GM18507 (cell line): ENCODE results near the gene RTL3.
"Not testable (repeated sequence)": the region's sequence is repeated elsewhere in the genome, so short reads cannot be mapped to it uniquely, and the experiment has no call there.

ENCODE experiments used
- DNase-seq: peaks from one replicate; pipeline ENCODE4 v3.0.0; 2011; ENCODE audit warnings: low read depth; ENCODE audit not compliant: insufficient read length; ENCODE audit errors: extremely low spot score
- FAIRE-seq: peaks from 2 replicates; lab custom pipeline; 2011; peaks lifted over from hg19 to GRCh38; lab: Jason Lieb, UNC

RTL3 gene

GRCh38 chrX:78658845-78659744 is at the start of gene RTL3:
Gene RTL3, minus strand, starts transcription at chrX:78659328. Its CDS starts 908 bp downstream, at chrX:78658420.
- no peak for DNase-seq
- FAIRE-seq, result peak; percentile 63

- FAIRE-seq (no peak), DNase-seq (no peak)
Measured at GRCh38 chrX:78708816-78709215, 49.7 kb upstream of the RTL3 start.

GRCh38 chrX:78708262-78708661 is 49.1 kb upstream of the RTL3 start:
- DNase-seq, result no peak
- FAIRE-seq, result peak; percentile 45

- FAIRE-seq, result no peak
- no peak for DNase-seq
Measured at GRCh38 chrX:78706071-78706470, 46.9 kb upstream of the RTL3 start.

- FAIRE-seq (peak; percentile 50), DNase-seq (no peak)
Measured at GRCh38 chrX:78693536-78693935, 34.4 kb upstream of the RTL3 start.

GRCh38 chrX:78693012-78693411 is 33.9 kb upstream of the RTL3 start:
- DNase-seq, result no peak
- no peak for FAIRE-seq

GRCh38 chrX:78687586-78687985 is 28.5 kb upstream of the RTL3 start:
- peak; percentile 87 for FAIRE-seq

GRCh38 chrX:78673246-78673645 is 14.1 kb upstream of the RTL3 start:
- DNase-seq (no peak), FAIRE-seq (no peak)

More at GRCh38 chrX:78687586-78687985, 28.5 kb upstream of the RTL3 start:
- DNase-seq, result no peak

GRCh38 chrX:78665342-78665741 is 6.2 kb upstream of the RTL3 start:
- DNase-seq (no peak), FAIRE-seq (no peak)

- no peak for DNase-seq
- no peak for FAIRE-seq
Measured at GRCh38 chrX:78661836-78662235, 2.7 kb upstream of the RTL3 start.

GRCh38 chrX:78659955-78660354 is 827 bp upstream of the RTL3 start:
- DNase-seq, result no peak

GRCh38 chrX:78658414-78658813 is 714 bp downstream of the RTL3 start:
- FAIRE-seq, result no peak
- no peak for DNase-seq

More at GRCh38 chrX:78659955-78660354, 827 bp upstream of the RTL3 start:
- FAIRE-seq, result peak; percentile 76

GRCh38 chrX:78655642-78656041 is 3.5 kb downstream of the RTL3 start:
- no peak for FAIRE-seq
- no peak for DNase-seq

- FAIRE-seq (peak; percentile 97), DNase-seq (no peak)
Measured at GRCh38 chrX:78653118-78653822, 5.9 kb downstream of the RTL3 start.

- DNase-seq (no peak), FAIRE-seq (peak; percentile 95)
Measured at GRCh38 chrX:78650906-78651437, 8.2 kb downstream of the RTL3 start.

GRCh38 chrX:78643874-78644273 is 15.3 kb downstream of the RTL3 start:
- FAIRE-seq, result no peak
- DNase-seq, result no peak

- DNase-seq (no peak), FAIRE-seq (no peak)
Measured at GRCh38 chrX:78643096-78643495, 16.0 kb downstream of the RTL3 start.

GRCh38 chrX:78636096-78636495 is 23.0 kb downstream of the RTL3 start:
- peak; percentile 15 for FAIRE-seq
- not testable (repeated sequence) for DNase-seq

GRCh38 chrX:78624962-78625909 is 33.9 kb downstream of the RTL3 start:
- FAIRE-seq (peak; percentile 62), DNase-seq (no peak)
